Stimulated activated CD4-positive, alpha-beta T cell treated with anti-CD3 and anti-CD28 coated beads, Interleukin-12 subunit alpha, Interleukin-12 subunit beta, amount 100 ng/mL, for 24 hours (primary cell): Measurements from ENCODE around the gene CDC123.

Experiments used
- DNase-seq, 2 experiments: peaks; one replicate each; pipeline ENCODE4 v3.0.0-alpha.2; 2020; ENCODE audit warnings: low read depth in 2 of 2

CDC123 gene

GRCh38 chr10:12299222-12299965, 103.4 kb downstream of the CDC123 start:
- no peak for DNase-seq
